Prostate gland (tissue), 2 donors: ENCODE measurements around the gene ENGASE. TPM values are rescaled to one million over a fixed set of nuclear protein-coding genes. Genes with fewer than 3 reads are reported as not detected.

Experiments used
- DNase-seq: peaks from one replicate; pipeline ENCODE4 v3.0.0-alpha.2; 2019; ENCODE audit warnings: low spot score
- H3K27ac ChIP-seq, 2 donors: fragments of 200-600 bp; sonication (generic); 2 replicates each; pipeline ENCODE4 v1.5.1; 2017 to 2019
- H3K27me3 ChIP-seq: fragments of 200-600 bp; sonication (generic); replicated peaks from 2 replicates; pipeline ENCODE4 v1.5.1; 2019; ENCODE audit not compliant: insufficient read depth
- H3K36me3 ChIP-seq, 2 donors: fragments of 200-600 bp; sonication (generic); 1 replicate in 1 of 2; 2 replicates in 1 of 2; pipeline versions ENCODE4 v1.5.1 to v1.8.1; 2017 to 2019
- H3K4me1 ChIP-seq: fragments of 200-600 bp; sonication (generic); replicated peaks from 2 replicates; pipeline ENCODE4 v1.5.1; 2019
- H3K4me3 ChIP-seq, 2 donors: fragments of 200-600 bp; sonication (generic); 2 replicates each; pipeline ENCODE4 v1.5.1; 2017 to 2019
- H3K9me3 ChIP-seq: fragments of 200-600 bp; sonication (generic); 2 replicates; pipeline ENCODE4 v1.5.1; 2017
- POLR2A ChIP-seq: fragments of 450-650 bp; IDR thresholded peaks from one replicate; pipeline ENCODE4 v1.6.1; 2016; ENCODE audit warnings: antibody characterized with exemption, mild to moderate bottlenecking
- POLR2AphosphoS5 ChIP-seq: sonication (generic); formaldehyde crosslinking; IDR thresholded peaks from one replicate; pipeline ENCODE4 v1.6.1; 2017; ENCODE audit warnings: antibody characterized with exemption
- WGBS: methylation state at CpG from one replicate; pipeline ENCODE4 v1.1.5; 2018; 5-methylcytosine and 5-hydroxymethylcytosine counted together
- intact Hi-C: fragments of 100-400 bp; cut with DNase I; formaldehyde crosslinking; loops from one replicate; pipeline ENCODE4 v1.14.2; 2022
- total RNA-seq, 2 donors: library from RNA; depleted of rRNA; stranded (reverse); fragments of >200 nt; gene quantifications; one replicate each; pipeline ENCODE4 v1.1.0, GENCODE V29; 2016
- TF ChIP-seq, protein P1 (sequence below), 4 experiments: fragments of 200-600 bp in 2 of 4; fragments of 450-650 bp in 2 of 4; sonication (generic) in 2 of 4; IDR thresholded peaks; 1 replicate in 3 of 4; 2 replicates in 1 of 4; pipeline ENCODE4 v1.5.1; 2016 to 2019; ENCODE audit warnings: antibody characterized with exemption in 4 of 4, mild to moderate bottlenecking in 2 of 4, moderate library complexity in 2 of 4

Gene ENGASE
- total RNA-seq, 2 donors from 2014 or later = 19.4 to 45.7 TPM

DNA sequence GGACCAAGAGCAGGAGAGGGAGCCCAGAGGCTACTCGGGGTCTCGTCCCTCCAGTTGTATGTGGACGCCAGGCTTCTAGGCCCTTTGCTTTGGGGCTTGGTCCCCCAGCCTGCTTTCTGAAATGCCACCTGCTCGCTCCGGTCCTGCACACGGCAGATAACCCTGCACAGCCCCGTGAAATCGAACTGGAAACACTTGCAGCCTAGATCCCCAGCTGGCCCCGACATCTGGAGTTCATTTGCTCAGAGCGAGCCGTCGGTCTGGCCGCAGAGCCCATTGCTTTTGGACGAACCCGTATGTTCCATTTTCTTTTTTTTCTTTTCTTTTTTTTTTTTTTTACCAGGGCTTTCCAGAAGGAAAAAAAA is 27.7 kb upstream of the ENGASE start:
- no peak overlapping the region for H3K27ac ChIP-seq
- no peaks in the 10 kb centered on the region for H3K9me3 ChIP-seq
- H3K27me3 ChIP-seq = no peaks in the 10 kb centered on the region
- TF ChIP-seq POLR2AphosphoS5 (no peak), POLR2A (no peak)
- TF ChIP-seq, protein P1, sequence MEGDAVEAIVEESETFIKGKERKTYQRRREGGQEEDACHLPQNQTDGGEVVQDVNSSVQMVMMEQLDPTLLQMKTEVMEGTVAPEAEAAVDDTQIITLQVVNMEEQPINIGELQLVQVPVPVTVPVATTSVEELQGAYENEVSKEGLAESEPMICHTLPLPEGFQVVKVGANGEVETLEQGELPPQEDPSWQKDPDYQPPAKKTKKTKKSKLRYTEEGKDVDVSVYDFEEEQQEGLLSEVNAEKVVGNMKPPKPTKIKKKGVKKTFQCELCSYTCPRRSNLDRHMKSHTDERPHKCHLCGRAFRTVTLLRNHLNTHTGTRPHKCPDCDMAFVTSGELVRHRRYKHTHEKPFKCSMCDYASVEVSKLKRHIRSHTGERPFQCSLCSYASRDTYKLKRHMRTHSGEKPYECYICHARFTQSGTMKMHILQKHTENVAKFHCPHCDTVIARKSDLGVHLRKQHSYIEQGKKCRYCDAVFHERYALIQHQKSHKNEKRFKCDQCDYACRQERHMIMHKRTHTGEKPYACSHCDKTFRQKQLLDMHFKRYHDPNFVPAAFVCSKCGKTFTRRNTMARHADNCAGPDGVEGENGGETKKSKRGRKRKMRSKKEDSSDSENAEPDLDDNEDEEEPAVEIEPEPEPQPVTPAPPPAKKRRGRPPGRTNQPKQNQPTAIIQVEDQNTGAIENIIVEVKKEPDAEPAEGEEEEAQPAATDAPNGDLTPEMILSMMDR (IDR thresholded peaks at IDR 0.05) = no peak
- H3K36me3 ChIP-seq = no peaks in the 10 kb centered on the region
- no peak overlapping the region for H3K4me3 ChIP-seq
- no peaks in the 10 kb centered on the region for H3K4me1 ChIP-seq
- intact Hi-C loops = loop anchor here (5.0 kb wide), 1 partner anchor 345 kb away; no protein-coding TSS in a partner anchor
- WGBS = 60% methylated on average over 15 of the region's 15 CpGs
- DNase-seq = no peak

DNA sequence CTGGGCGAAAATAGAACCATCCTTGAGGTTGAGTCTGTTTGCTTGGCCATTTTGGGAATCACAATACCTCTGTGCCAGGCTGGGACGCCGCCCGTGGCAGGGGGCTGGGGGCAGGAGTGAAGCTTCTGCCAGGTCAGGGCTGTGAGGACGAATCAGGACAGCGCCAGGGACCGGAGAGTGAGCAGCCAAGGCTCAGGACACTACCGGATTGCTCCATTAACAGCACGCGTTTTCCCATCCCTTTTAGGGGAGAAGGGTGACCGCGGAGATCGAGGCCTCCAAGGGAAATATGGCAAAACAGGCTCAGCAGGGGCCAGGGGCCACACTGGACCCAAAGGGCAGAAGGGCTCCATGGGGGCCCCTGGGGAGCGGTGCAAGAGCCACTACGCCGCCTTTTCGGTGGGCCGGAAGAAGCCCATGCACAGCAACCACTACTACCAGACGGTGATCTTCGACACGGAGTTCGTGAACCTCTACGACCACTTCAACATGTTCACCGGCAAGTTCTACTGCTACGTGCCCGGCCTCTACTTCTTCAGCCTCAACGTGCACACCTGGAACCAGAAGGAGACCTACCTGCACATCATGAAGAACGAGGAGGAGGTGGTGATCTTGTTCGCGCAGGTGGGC is 27.2 kb upstream of the ENGASE start:
- H3K4me1 ChIP-seq = no peaks in the 10 kb centered on the region
- no peaks in the 10 kb centered on the region for H3K9me3 ChIP-seq
- H3K36me3 ChIP-seq = no peaks in the 10 kb centered on the region
- H3K27ac ChIP-seq = no peak overlapping the region
- TF ChIP-seq POLR2A = no peak
- intact Hi-C loops = loop anchor here (5.0 kb wide), 1 partner anchor 345 kb away; no protein-coding TSS in a partner anchor
- H3K27me3 ChIP-seq = no peaks in the 10 kb centered on the region
- DNase-seq = no peak
- 78% methylated on average over 30 of the region's 30 CpGs for WGBS
- H3K4me3 ChIP-seq = no peak overlapping the region

DNA sequence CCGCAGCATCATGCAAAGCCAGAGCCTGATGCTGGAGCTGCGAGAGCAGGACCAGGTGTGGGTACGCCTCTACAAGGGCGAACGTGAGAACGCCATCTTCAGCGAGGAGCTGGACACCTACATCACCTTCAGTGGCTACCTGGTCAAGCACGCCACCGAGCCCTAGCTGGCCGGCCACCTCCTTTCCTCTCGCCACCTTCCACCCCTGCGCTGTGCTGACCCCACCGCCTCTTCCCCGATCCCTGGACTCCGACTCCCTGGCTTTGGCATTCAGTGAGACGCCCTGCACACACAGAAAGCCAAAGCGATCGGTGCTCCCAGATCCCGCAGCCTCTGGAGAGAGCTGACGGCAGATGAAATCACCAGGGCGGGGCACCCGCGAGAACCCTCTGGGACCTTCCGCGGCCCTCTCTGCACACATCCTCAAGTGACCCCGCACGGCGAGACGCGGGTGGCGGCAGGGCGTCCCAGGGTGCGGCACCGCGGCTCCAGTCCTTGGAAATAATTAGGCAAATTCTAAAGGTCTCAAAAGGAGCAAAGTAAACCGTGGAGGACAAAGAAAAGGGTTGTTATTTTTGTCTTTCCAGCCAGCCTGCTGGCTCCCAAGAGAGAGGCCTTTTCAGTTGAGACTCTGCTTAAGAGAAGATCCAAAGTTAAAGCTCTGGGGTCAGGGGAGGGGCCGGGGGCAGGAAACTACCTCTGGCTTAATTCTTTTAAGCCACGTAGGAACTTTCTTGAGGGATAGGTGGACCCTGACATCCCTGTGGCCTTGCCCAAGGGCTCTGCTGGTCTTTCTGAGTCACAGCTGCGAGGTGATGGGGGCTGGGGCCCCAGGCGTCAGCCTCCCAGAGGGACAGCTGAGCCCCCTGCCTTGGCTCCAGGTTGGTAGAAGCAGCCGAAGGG is 26.4 kb upstream of the ENGASE start:
- TF ChIP-seq POLR2AphosphoS5 = no peak
- TF ChIP-seq, protein P1 (IDR thresholded peaks at IDR 0.05) = no peak
- no peak for TF ChIP-seq POLR2A
- no peaks in the 10 kb centered on the region for H3K9me3 ChIP-seq
- DNase-seq = no peak
- no peaks in the 10 kb centered on the region for H3K27me3 ChIP-seq
- no peaks in the 10 kb centered on the region for H3K36me3 ChIP-seq
- H3K4me3 ChIP-seq = no peak overlapping the region
- H3K4me1 ChIP-seq = no peaks in the 10 kb centered on the region
- intact Hi-C loops = loop anchor here (5.0 kb wide), 1 partner anchor 344 kb away; no protein-coding TSS in a partner anchor
- H3K27ac ChIP-seq = no peak overlapping the region
- 86% methylated on average over 40 of the region's 41 CpGs for WGBS

DNA sequence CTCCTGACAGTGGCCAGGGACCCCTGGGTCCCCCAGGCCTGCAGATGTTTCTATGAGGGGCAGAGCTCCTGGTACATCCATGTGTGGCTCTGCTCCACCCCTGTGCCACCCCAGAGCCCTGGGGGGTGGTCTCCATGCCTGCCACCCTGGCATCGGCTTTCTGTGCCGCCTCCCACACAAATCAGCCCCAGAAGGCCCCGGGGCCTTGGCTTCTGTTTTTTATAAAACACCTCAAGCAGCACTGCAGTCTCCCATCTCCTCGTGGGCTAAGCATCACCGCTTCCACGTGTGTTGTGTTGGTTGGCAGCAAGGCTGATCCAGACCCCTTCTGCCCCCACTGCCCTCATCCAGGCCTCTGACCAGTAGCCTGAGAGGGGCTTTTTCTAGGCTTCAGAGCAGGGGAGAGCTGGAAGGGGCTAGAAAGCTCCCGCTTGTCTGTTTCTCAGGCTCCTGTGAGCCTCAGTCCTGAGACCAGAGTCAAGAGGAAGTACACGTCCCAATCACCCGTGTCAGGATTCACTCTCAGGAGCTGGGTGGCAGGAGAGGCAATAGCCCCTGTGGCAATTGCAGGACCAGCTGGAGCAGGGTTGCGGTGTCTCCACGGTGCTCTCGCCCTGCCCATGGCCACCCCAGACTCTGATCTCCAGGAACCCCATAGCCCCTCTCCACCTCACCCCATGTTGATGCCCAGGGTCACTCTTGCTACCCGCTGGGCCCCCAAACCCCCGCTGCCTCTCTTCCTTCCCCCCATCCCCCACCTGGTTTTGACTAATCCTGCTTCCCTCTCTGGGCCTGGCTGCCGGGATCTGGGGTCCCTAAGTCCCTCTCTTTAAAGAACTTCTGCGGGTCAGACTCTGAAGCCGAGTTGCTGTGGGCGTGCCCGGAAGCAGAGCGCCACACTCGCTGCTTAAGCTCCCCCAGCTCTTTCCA is 25.5 kb upstream of the ENGASE start:
- DNase-seq = no peak
- Histone ChIP-seq H3K36me3 (no peaks in the 10 kb centered on the region), H3K4me1 (no peaks in the 10 kb centered on the region), H3K4me3 (no peak overlapping the region), H3K9me3 (no peaks in the 10 kb centered on the region), H3K27me3 (no peaks in the 10 kb centered on the region), H3K27ac (no peak overlapping the region)
- intact Hi-C loops = loop anchor here (5.0 kb wide), 1 partner anchor 343 kb away; no protein-coding TSS in a partner anchor
- no peak for TF ChIP-seq POLR2A
- TF ChIP-seq, protein P1 (IDR thresholded peaks at IDR 0.05) = no peak
- no peak for TF ChIP-seq POLR2AphosphoS5
- 86% methylated on average over 21 of the region's 21 CpGs for WGBS

DNA sequence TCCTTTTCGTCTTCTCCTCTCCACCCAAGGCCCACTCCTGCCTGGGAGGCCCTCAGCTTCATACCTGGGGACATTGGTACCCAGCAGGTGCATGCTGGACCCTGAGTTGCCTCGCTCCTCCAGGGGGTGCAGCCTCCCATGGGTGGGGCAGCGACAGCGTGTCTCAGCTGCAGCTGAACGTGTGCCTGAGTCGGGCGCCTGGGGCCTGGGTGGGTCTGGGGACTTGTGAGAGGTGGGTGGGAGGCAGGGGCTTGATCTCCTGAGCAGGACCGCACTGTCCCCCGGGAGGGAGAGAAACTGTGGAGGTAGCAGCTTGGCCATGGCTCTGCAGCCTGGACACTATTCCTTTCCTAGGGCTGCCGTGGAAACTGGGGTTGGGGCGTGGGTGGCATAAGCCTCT is 24.8 kb upstream of the ENGASE start:
- Histone ChIP-seq H3K36me3 (no peaks in the 10 kb centered on the region), H3K9me3 (no peaks in the 10 kb centered on the region), H3K27me3 (no peaks in the 10 kb centered on the region), H3K4me1 (no peaks in the 10 kb centered on the region), H3K27ac (no peak overlapping the region), H3K4me3 (no peak overlapping the region)
- intact Hi-C loops = loop anchor here (5.0 kb wide), 1 partner anchor 342 kb away; no protein-coding TSS in a partner anchor
- no peak for TF ChIP-seq POLR2A
- TF ChIP-seq, protein P1 (IDR thresholded peaks at IDR 0.05) = no peak
- no peak for TF ChIP-seq POLR2AphosphoS5
- 92% methylated on average over 11 of the region's 11 CpGs for WGBS
- no peak for DNase-seq
